Measurements from ENCODE around the gene GTPBP8.
"Not testable (repeated sequence)": the region's sequence is repeated elsewhere in the genome, so short reads cannot be mapped to it uniquely, and the experiment has no call there.

GTPBP8 gene

GRCh38 chr3:113002037-113002436 is 11.3 kb downstream of the GTPBP8 start:
- DNase-seq = no peak

GRCh38 chr3:113002679-113003078 is 11.9 kb downstream of the GTPBP8 start:
- DNase-seq = no peak

- DNase-seq = no peak
These were observed 14.8 kb downstream of the GTPBP8 start for GRCh38 chr3:113005611-113006010.

GRCh38 chr3:113006359-113007056 is 15.7 kb downstream of the GTPBP8 start:
- no peak for DNase-seq

- no peak for DNase-seq
These were observed 17.3 kb downstream of the GTPBP8 start for GRCh38 chr3:113008117-113008516.

- DNase-seq = no peak
These were observed 22.8 kb downstream of the GTPBP8 start for GRCh38 chr3:113013593-113013992.

- no peak for DNase-seq
These were observed 27.9 kb downstream of the GTPBP8 start for GRCh38 chr3:113018536-113019181.

GRCh38 chr3:113019182-113020137 is 28.7 kb downstream of the GTPBP8 start:
- peak; percentile 35 for DNase-seq

- DNase-seq = no peak
These were observed 30.7 kb downstream of the GTPBP8 start for GRCh38 chr3:113021471-113021870.

- DNase-seq = no peak
These were observed 43.2 kb downstream of the GTPBP8 start for GRCh38 chr3:113034011-113034410.

GRCh38 chr3:113035387-113035982 is 44.7 kb downstream of the GTPBP8 start:
- no peak for DNase-seq

- DNase-seq = no peak
These were observed 47.5 kb downstream of the GTPBP8 start for GRCh38 chr3:113038328-113038727.

GRCh38 chr3:113039546-113039945 is 48.8 kb downstream of the GTPBP8 start:
- no peak for DNase-seq

- no peak for DNase-seq
These were observed 49.4 kb downstream of the GTPBP8 start for GRCh38 chr3:113040231-113040630.

GRCh38 chr3:113043686-113044085 is 52.9 kb downstream of the GTPBP8 start:
- DNase-seq = no peak

- DNase-seq = not testable (repeated sequence)
These were observed 55.6 kb downstream of the GTPBP8 start for GRCh38 chr3:113046186-113046965.

GRCh38 chr3:113051302-113051711 is 60.5 kb downstream of the GTPBP8 start:
- no peak for DNase-seq

All from NCI-H187 treated with DMSO at 0.1 percent for 48 hours (cell line).